Hepatocyte (in vitro differentiated cells): ENCODE measurements around the gene SATB1.

Experiments used
- EZH2 ChIP-seq: fragments of 200-600 bp; sonication (generic); IDR thresholded peaks from 2 replicates; pipeline ENCODE4 v1.6.1; 2016; ENCODE audit warnings: antibody characterized with exemption, mild to moderate bottlenecking, borderline replicate concordance
- EZH2phosphoT487 ChIP-seq: fragments of 200-600 bp; sonication (generic); IDR thresholded peaks from one replicate; pipeline ENCODE4 v1.6.1; 2018; ENCODE audit warnings: antibody characterized with exemption, mild to moderate bottlenecking, low read depth, moderate library complexity; ENCODE audit not compliant: unreplicated experiment, severe bottlenecking
- TF ChIP-seq, protein P1 (sequence below): fragments of 200-600 bp; sonication (generic); IDR thresholded peaks from 2 replicates; pipeline ENCODE4 v1.5.1; 2016; ENCODE audit warnings: antibody characterized with exemption, mild to moderate bottlenecking; ENCODE audit not compliant: poor library complexity

GRCh38 chr3:18434711-18435110 is 9.6 kb upstream of the SATB1 start:
- TF ChIP-seq EZH2phosphoT487 (no peak), EZH2 (no peak)
- TF ChIP-seq, protein P1, sequence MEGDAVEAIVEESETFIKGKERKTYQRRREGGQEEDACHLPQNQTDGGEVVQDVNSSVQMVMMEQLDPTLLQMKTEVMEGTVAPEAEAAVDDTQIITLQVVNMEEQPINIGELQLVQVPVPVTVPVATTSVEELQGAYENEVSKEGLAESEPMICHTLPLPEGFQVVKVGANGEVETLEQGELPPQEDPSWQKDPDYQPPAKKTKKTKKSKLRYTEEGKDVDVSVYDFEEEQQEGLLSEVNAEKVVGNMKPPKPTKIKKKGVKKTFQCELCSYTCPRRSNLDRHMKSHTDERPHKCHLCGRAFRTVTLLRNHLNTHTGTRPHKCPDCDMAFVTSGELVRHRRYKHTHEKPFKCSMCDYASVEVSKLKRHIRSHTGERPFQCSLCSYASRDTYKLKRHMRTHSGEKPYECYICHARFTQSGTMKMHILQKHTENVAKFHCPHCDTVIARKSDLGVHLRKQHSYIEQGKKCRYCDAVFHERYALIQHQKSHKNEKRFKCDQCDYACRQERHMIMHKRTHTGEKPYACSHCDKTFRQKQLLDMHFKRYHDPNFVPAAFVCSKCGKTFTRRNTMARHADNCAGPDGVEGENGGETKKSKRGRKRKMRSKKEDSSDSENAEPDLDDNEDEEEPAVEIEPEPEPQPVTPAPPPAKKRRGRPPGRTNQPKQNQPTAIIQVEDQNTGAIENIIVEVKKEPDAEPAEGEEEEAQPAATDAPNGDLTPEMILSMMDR, result no peak
